CD8-positive, alpha-beta memory T cell (primary cell): ENCODE data around the gene LSM4. TPM values are rescaled to one million over a fixed set of nuclear protein-coding genes. Genes with fewer than 3 reads are reported as not detected.
A peak's percentile ranks its signal among the peaks of the same experiment; 100 is the strongest.

Experiments used
- CTCF ChIA-PET: fragments of 350-600 bp; sonication (Branson Sonifier 250); formaldehyde crosslinking; loops from one replicate; lab custom pipeline; 2021; ENCODE audit warnings: antibody characterized with exemption; lab: Charles Lee
- POLR2A ChIA-PET: fragments of 350-600 bp; sonication (Branson Sonifier 250); formaldehyde crosslinking; loops from one replicate; lab custom pipeline; 2021; ENCODE audit warnings: antibody characterized with exemption; lab: Charles Lee
- DNase-seq, 5 donors: peaks; one replicate each; pipeline versions ENCODE4 v3.0.0 to v3.0.0-alpha.2; 2020 to 2022; ENCODE audit warnings: mixed read lengths in 1 of 5
- H3K27ac ChIP-seq: one replicate; pipeline ENCODE4 v1.7.0; 2013; ENCODE audit warnings: low read depth, mild to moderate bottlenecking, low read length, moderate library complexity
- H3K27me3 ChIP-seq: 2 replicates; pipeline ENCODE4 v1.7.0; 2013; ENCODE audit warnings: low read length, mild to moderate bottlenecking; ENCODE audit not compliant: insufficient read depth, poor library complexity, severe bottlenecking
- H3K36me3 ChIP-seq: 2 replicates; pipeline ENCODE4 v1.7.0; 2013; ENCODE audit warnings: mild to moderate bottlenecking, low read length, moderate library complexity; ENCODE audit not compliant: insufficient read depth
- H3K4me1 ChIP-seq: 2 replicates; pipeline ENCODE4 v1.7.0; 2013; ENCODE audit warnings: mild to moderate bottlenecking, low read length, moderate library complexity; ENCODE audit not compliant: insufficient read depth
- H3K4me3 ChIP-seq: 2 replicates; pipeline ENCODE4 v1.7.0; 2013; ENCODE audit warnings: mild to moderate bottlenecking, low read length
- H3K9me3 ChIP-seq: 2 replicates; pipeline ENCODE4 v1.7.0; 2013; ENCODE audit warnings: mild to moderate bottlenecking, low read length
- H3K27ac Mint-ChIP-seq, 8 donors: one replicate each; pipeline ENCODE4 v1.8.0; 2020 to 2021; ENCODE audit warnings: mixed read lengths in 8 of 8, mild to moderate bottlenecking in 6 of 8, inconsistent platforms in 3 of 8, moderate library complexity in 3 of 8
- H3K27me3 Mint-ChIP-seq, 2 donors: one replicate each; pipeline ENCODE4 v1.8.0; 2020 to 2021; ENCODE audit warnings: mixed read lengths in 2 of 2, mild to moderate bottlenecking in 1 of 2, moderate library complexity in 1 of 2
- H3K36me3 Mint-ChIP-seq, 3 donors: one replicate each; pipeline ENCODE4 v1.8.0; 2020 to 2021; ENCODE audit warnings: mixed read lengths in 3 of 3, inconsistent platforms in 1 of 3, mild to moderate bottlenecking in 1 of 3
- H3K4me1 Mint-ChIP-seq, 3 donors: one replicate each; pipeline ENCODE4 v1.8.0; 2020 to 2021; ENCODE audit warnings: mixed read lengths in 3 of 3, inconsistent platforms in 1 of 3, mild to moderate bottlenecking in 1 of 3
- H3K4me3 Mint-ChIP-seq, 7 donors: one replicate each; pipeline ENCODE4 v1.8.0; 2020 to 2021; ENCODE audit warnings: mixed read lengths in 7 of 7, mild to moderate bottlenecking in 6 of 7, moderate library complexity in 4 of 7, inconsistent platforms in 2 of 7
- H3K9me3 Mint-ChIP-seq, 5 donors: one replicate each; pipeline ENCODE4 v1.8.0; 2020 to 2022; ENCODE audit warnings: mixed read lengths in 5 of 5, mild to moderate bottlenecking in 3 of 5, moderate library complexity in 2 of 5, inconsistent platforms in 1 of 5
- polyA plus RNA-seq: library from polyadenylated mRNA; unstranded; fragments of 300-500 nt; fragmentation: Illumina TruSeq; gene quantifications from one replicate; pipeline ENCODE4 v1.2.3, GENCODE V29; 2021
- total RNA-seq, 2 experiments: library from RNA; stranded (reverse); gene quantifications; one replicate each; pipeline ENCODE4 v1.2.3, GENCODE V29; 2021

LSM4 gene
- total and polyA plus RNA-seq, 3 experiments from 2014 or later = 154 to 373 (median 351) TPM

DNA sequence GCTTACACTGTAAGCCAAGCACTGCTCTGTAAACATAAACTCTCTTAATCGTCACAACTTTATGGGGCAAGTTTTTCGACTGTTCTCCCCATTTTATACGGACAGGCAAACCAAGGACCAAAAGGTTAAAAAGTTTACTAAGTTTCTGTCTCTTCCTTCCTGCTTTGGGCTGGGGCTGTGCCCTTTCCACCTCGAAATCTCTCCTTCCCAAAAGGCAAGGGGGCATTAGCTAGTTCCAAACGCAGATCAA lies 43.7 kb downstream of the LSM4 start:
- Histone ChIP-seq H3K27ac (peak overlapping the region; percentile 100), H3K4me1 (peaks cover 50% of the 10 kb centered on the region), H3K4me3 (peak overlapping the region; percentile 98), H3K36me3 (peaks cover 14% of the 10 kb centered on the region), H3K9me3 (no peaks in the 10 kb centered on the region), H3K27me3 (no peaks in the 10 kb centered on the region)
- peak overlapping the region; percentile 90 to 99 (median 99) for H3K27ac Mint-ChIP-seq
- ChIA-PET POLR2A (interaction anchor here (0.6 to 6.5 kb wide), 21 partner anchors 12 to 1454 kb away, joined by 3 to 283 read pairs (median 11); partner anchors contain the start of genes LSM4, MAST3, MPV17L2 and RAB3A), CTCF (interaction anchor here (0.6 to 15.5 kb wide), 38 partner anchors 10 to 310 kb away, joined by 3 to 436 read pairs (median 6); partner anchors contain the start of genes LSM4, MPV17L2, PGPEP1 and RAB3A)
- peaks cover 0 to 11% (median 7%) of the 10 kb centered on the region in 5 donors for H3K9me3 Mint-ChIP-seq
- H3K4me1 Mint-ChIP-seq = peaks cover 37 to 56% (median 38%) of the 10 kb centered on the region in 3 donors
- H3K27me3 Mint-ChIP-seq = peaks cover 0 to 50% of the 10 kb centered on the region in 2 donors
- peaks cover 7 to 46% (median 7%) of the 10 kb centered on the region in 3 donors for H3K36me3 Mint-ChIP-seq
- peak overlapping the region; percentile 89 to 98 (median 98) for H3K4me3 Mint-ChIP-seq
- no peak for DNase-seq

DNA sequence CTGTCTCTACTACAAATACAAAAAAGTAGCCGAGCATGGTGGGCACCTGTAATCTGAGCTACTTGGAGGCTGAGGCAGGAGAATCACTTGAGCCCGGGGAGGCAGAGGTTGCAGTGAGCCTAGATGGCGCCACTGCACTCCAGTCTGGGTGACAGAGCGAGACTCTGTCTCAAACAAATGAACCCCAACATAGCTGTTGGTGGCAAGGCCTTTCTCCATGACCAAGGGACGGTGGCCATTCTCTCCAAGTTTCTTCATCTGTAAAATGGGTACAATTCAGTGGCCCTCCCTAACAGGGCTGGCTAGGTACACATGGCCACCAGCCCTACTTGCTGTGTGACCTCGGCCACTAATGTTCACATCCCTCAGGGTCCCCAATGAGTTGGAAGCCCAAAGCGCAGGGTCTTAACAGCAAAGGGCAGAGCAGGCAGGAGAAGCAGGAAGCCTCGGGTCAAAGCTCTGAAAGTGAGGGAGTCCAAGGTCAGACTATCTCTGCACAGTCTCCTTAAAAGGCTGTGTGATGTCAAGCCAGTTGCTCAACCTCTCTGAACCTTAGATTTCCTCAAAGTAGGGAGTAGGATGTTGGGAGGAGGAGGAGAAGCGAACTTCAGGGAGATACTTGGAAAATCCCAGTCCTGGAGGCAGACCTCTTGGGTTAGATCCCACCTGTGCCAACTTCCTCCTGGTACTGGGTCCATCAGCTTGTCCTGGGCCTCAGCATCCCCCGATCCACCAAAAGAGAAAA lies 44.2 kb downstream of the LSM4 start:
- Mint-ChIP-seq H3K27me3 (peaks cover 0 to 50% of the 10 kb centered on the region in 2 donors), H3K9me3 (peaks cover 0 to 11% (median 7%) of the 10 kb centered on the region in 5 donors), H3K4me1 (peaks cover 37 to 59% (median 38%) of the 10 kb centered on the region in 3 donors), H3K27ac (peak overlapping the region; percentile 90 to 99 (median 99)), H3K4me3 (peak overlapping the region; percentile 89 to 98 (median 98)), H3K36me3 (peaks cover 7 to 46% (median 7%) of the 10 kb centered on the region in 3 donors)
- peak overlapping the region; percentile 100 for H3K27ac ChIP-seq
- ChIA-PET CTCF (interaction anchor here (0.6 to 15.5 kb wide), 38 partner anchors 9 to 310 kb away, joined by 3 to 436 read pairs (median 6); partner anchors contain the start of genes LSM4, MPV17L2, PGPEP1 and RAB3A), POLR2A (interaction anchor here (0.5 to 6.5 kb wide), 19 partner anchors 13 to 553 kb away, joined by 3 to 283 read pairs (median 5); partner anchors contain the start of genes LSM4, MAST3, MPV17L2 and RAB3A)
- H3K4me1 ChIP-seq = peaks cover 53% of the 10 kb centered on the region
- H3K27me3 ChIP-seq = no peaks in the 10 kb centered on the region
- no peaks in the 10 kb centered on the region for H3K9me3 ChIP-seq
- peak; percentile 32 to 77 (median 51) for DNase-seq
- H3K4me3 ChIP-seq = peak overlapping the region; percentile 98
- H3K36me3 ChIP-seq = peaks cover 14% of the 10 kb centered on the region

DNA sequence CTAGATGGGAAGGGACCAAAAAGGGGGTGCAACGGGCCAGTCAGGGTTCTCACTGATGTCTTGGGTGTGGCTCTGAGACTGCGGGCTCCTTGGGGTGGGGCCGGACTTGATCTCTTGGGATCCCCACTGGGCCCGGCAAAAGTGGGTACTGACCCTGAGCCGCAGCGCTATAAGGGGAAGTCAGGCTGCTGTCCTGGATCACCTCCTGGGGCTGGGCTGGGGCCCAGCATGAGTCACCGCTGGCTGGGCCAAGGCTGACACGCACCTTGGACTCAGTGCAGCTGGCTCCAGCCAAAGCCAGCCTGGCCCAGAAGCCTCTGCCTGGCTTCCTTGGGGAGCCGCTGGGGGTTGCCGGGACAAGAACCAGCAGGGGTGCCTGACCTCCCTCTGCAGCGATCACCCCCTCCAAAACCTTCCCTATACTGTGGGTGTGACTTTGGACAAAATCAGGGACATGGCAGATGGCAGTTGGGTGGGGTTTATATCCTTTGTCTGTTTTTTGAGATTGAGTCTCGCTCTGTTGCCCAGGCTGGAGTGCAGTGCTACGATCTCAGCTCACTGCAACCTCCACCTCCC lies 48.0 kb downstream of the LSM4 start:
- peak overlapping the region in 5 of 7 donors; percentile 37 to 88 (median 55) for H3K4me3 Mint-ChIP-seq
- Histone ChIP-seq H3K4me1 (peaks cover 40% of the 10 kb centered on the region), H3K27ac (peak overlapping the region; percentile 2), H3K27me3 (no peaks in the 10 kb centered on the region), H3K9me3 (no peaks in the 10 kb centered on the region), H3K4me3 (no peak overlapping the region), H3K36me3 (peaks cover 14% of the 10 kb centered on the region)
- DNase-seq = peak in 3 of 5 donors; percentile 48 to 71 (median 52)
- peak overlapping the region in 7 of 8 donors; percentile 48 to 99 (median 73) for H3K27ac Mint-ChIP-seq
- H3K27me3 Mint-ChIP-seq = peaks cover 0 to 48% of the 10 kb centered on the region in 2 donors
- peaks cover 28 to 52% (median 36%) of the 10 kb centered on the region in 3 donors for H3K4me1 Mint-ChIP-seq
- peaks cover 7 to 41% (median 7%) of the 10 kb centered on the region in 3 donors for H3K36me3 Mint-ChIP-seq
- POLR2A ChIA-PET = interaction anchor here (1.1 kb wide), 1 partner anchor 18 kb away, joined by 4 read pairs; no protein-coding TSS in a partner anchor
- peaks cover 0 to 6% (median 3%) of the 10 kb centered on the region in 5 donors for H3K9me3 Mint-ChIP-seq
- CTCF ChIA-PET = interaction anchor here (1.2 to 15.5 kb wide), 3 partner anchors 16 to 58 kb away, joined by 4 to 436 read pairs (median 299); partner anchors contain the start of genes LSM4 and PGPEP1

DNA sequence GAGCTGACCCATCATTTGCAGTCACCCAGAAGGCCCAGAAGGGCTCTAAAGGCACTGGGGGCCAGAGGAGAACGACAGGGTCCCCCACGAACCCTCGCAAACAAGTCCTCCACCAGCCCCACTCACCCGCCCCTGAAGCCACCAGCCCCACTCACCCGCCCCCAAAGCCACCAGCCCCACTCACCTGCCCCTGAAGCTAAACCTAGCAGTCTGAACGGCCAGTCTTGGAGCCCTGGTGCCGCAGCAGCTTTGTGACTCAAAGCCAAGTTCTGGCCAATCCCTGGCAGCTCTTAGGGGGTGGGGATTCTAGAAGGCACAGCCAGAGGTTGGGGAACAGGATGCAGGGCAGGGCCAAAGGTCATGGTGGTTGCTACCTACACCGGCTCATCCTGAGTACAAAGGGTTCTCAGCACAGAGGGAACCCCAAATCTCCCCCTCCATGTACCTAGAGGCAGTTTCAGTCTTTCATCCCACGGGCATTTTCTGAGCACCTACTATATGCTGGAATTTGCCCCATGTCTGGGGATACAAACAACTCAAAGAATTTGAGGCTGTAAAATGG lies 48.6 kb downstream of the LSM4 start, which contains the start of gene IQCN:
Gene IQCN (minus strand): TSS at position 234 of the 562 bp plus-strand sequence. CDS start 4,974 bp downstream, outside the sequence.
- H3K4me3 Mint-ChIP-seq = peak within 1 kb of the TSS in 6 of 7 donors; percentile 37 to 88 (median 54)
- Histone ChIP-seq H3K27ac (peak within 1 kb of the TSS; percentile 2), H3K4me1 (peaks cover 38% of the 10 kb centered on the region), H3K4me3 (no peak within 1 kb of the TSS), H3K27me3 (no peaks in the 10 kb centered on the region), H3K9me3 (no peaks in the 10 kb centered on the region), H3K36me3 (peaks cover 13% of the 10 kb centered on the region)
- peaks cover 25 to 46% (median 35%) of the 10 kb centered on the region in 3 donors for H3K4me1 Mint-ChIP-seq
- DNase-seq = peak in 3 of 5 donors; percentile 17 to 75 (median 58)
- ChIA-PET CTCF (interaction anchor here (9.7 to 15.5 kb wide), 2 partner anchors 42 to 59 kb away, joined by 299 to 436 read pairs; partner anchors contain the start of genes LSM4 and PGPEP1), POLR2A (no interaction called here)
- peaks cover 0 to 2% (median 0%) of the 10 kb centered on the region in 5 donors for H3K9me3 Mint-ChIP-seq
- H3K36me3 Mint-ChIP-seq = peaks cover 1 to 37% (median 4%) of the 10 kb centered on the region in 3 donors
- H3K27me3 Mint-ChIP-seq = peaks cover 0 to 42% of the 10 kb centered on the region in 2 donors
- peak within 1 kb of the TSS in 7 of 8 donors; percentile 48 to 99 (median 81) for H3K27ac Mint-ChIP-seq

DNA sequence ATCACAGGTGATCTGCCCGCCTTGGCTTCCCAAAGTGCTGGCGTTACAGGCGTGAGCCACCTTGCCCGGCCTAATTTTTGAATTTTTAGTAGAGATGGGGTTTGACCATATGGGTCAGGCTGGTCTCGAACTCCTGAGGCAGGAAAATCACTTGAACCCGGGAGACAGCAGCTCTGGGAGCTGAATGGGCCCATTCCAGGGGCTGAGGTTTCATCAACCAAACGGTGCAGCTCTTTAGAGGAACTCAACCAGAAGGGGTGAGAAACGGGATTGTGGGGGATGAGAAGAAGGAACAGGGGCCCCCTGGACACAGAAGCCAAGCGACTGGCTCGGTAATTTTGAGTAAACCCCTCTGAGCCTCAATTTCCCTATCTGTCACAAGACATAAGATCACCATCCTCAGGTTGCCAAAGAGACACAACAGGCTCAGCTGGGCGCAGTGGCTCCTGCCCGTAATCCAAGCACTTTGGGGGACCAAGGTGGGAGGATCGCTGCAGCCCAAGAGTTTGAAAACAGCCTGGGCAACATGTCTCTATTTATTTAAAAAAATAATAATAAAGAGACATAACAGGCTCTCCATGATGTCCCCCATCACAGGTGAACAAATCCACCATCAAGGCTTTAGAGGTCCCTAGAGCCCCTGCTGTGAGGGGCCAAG lies 49.2 kb downstream of the LSM4 start:
- peak in 2 of 5 donors; percentile 34 to 61 for DNase-seq
- Histone ChIP-seq H3K27me3 (no peaks in the 10 kb centered on the region), H3K9me3 (no peaks in the 10 kb centered on the region), H3K4me3 (no peak overlapping the region), H3K4me1 (peaks cover 32% of the 10 kb centered on the region), H3K36me3 (peaks cover 7% of the 10 kb centered on the region), H3K27ac (no peak overlapping the region)
- Mint-ChIP-seq H3K36me3 (peaks cover 0 to 32% (median 2%) of the 10 kb centered on the region in 3 donors), H3K4me1 (peaks cover 19 to 40% (median 29%) of the 10 kb centered on the region in 3 donors), H3K27ac (peak overlapping the region in 4 of 8 donors; percentile 43 to 99 (median 84)), H3K9me3 (peaks cover 0 to 2% (median 0%) of the 10 kb centered on the region in 5 donors), H3K27me3 (peaks cover 0 to 36% of the 10 kb centered on the region in 2 donors), H3K4me3 (peak overlapping the region in 4 of 7 donors; percentile 34 to 88 (median 68))
- POLR2A ChIA-PET = no interaction called here
- CTCF ChIA-PET = interaction anchor here (1.1 to 15.5 kb wide), 4 partner anchors 8 to 81 kb away, joined by 3 to 436 read pairs (median 152); partner anchors contain the start of genes JUND, LSM4, MPV17L2 and PGPEP1

DNA sequence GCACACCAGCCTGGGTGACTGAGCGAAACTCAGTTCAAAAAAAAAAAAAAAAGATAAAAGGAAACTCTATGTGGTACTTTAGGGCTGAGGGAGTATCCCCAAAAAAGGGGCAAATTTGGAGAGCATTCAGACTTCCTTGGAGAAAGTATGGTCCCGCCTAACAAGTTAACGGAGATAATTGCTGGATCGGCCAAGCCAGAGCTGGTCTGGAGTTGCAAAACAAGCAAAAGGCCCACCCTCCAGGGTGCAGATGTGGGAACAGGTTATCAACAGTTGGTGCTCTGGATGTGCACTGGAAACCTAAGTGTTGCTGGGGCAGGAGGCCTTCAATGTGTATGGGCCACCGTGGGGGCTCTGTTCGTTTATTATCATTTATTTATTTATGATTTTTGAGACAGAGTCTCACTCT lies 51.4 kb downstream of the LSM4 start:
- H3K27me3 ChIP-seq = no peaks in the 10 kb centered on the region
- no peak overlapping the region for H3K27ac ChIP-seq
- ChIA-PET POLR2A (interaction anchor here (1.1 kb wide), 1 partner anchor 9 kb away, joined by 4 read pairs; no protein-coding TSS in a partner anchor), CTCF (interaction anchor here (0.7 to 15.5 kb wide), 3 partner anchors 10 to 61 kb away, joined by 3 to 436 read pairs (median 3); partner anchors contain the start of genes JUND and PGPEP1)
- peak overlapping the region in 5 of 8 donors; percentile 8 to 99 (median 22) for H3K27ac Mint-ChIP-seq
- peak in 2 of 5 donors; percentile 39 to 63 for DNase-seq
- no peaks in the 10 kb centered on the region for H3K9me3 Mint-ChIP-seq
- H3K36me3 Mint-ChIP-seq = peaks cover 3 to 33% (median 5%) of the 10 kb centered on the region in 3 donors
- H3K4me3 Mint-ChIP-seq = peak overlapping the region in 4 of 7 donors; percentile 19 to 80 (median 54)
- peaks cover 2% of the 10 kb centered on the region for H3K36me3 ChIP-seq
- peaks cover 0 to 18% of the 10 kb centered on the region in 2 donors for H3K27me3 Mint-ChIP-seq
- H3K9me3 ChIP-seq = no peaks in the 10 kb centered on the region
- H3K4me1 ChIP-seq = peaks cover 23% of the 10 kb centered on the region
- H3K4me3 ChIP-seq = no peak overlapping the region
- peaks cover 7 to 25% (median 20%) of the 10 kb centered on the region in 3 donors for H3K4me1 Mint-ChIP-seq
